Measurements from ENCODE around the gene TTLL5.

TTLL5 gene

GRCh38 chr14:75979071-75979571 lies 318.1 kb downstream of the TTLL5 start:
- peak; percentile 44; the same call in 2 of the 3 replicates for ATAC-seq
- no peak for TF ChIP-seq CSRNP3 (CRISPR knock-in tag; IDR thresholded peaks at IDR 0.05)
- no peak for TF ChIP-seq TOX (CRISPR knock-in tag; IDR thresholded peaks at IDR 0.05; ENCODE audit: borderline replicate concordance)
- no peak for TF ChIP-seq POU6F1 (CRISPR knock-in tag; IDR thresholded peaks at IDR 0.05; ENCODE audit: borderline replicate concordance, low read depth)
- TF ChIP-seq CSDC2 (CRISPR knock-in tag; IDR thresholded peaks at IDR 0.05) = no peak
- TF ChIP-seq ISL1 (CRISPR knock-in tag; IDR thresholded peaks at IDR 0.05) = no peak
- no peak for TF ChIP-seq ZFP3 (CRISPR knock-in tag; IDR thresholded peaks at IDR 0.05)
- no peak for TF ChIP-seq GLIS3 (CRISPR knock-in tag; IDR thresholded peaks at IDR 0.05)
- TF ChIP-seq CREB5 (CRISPR knock-in tag; IDR thresholded peaks at IDR 0.05; ENCODE audit: low read depth) = no peak
- no peak for TF ChIP-seq ESRRG (CRISPR knock-in tag; IDR thresholded peaks at IDR 0.05)

GRCh38 chr14:75979648-75980565 lies 318.9 kb downstream of the TTLL5 start:
- TF ChIP-seq CREB5 (CRISPR knock-in tag; IDR thresholded peaks at IDR 0.05; ENCODE audit: low read depth) = no peak
- TF ChIP-seq ZFP30 (CRISPR knock-in tag; IDR thresholded peaks at IDR 0.05) = no peak
- no peak for TF ChIP-seq ISL1 (CRISPR knock-in tag; IDR thresholded peaks at IDR 0.05)
- no peak for TF ChIP-seq CSRNP3 (CRISPR knock-in tag; IDR thresholded peaks at IDR 0.05)
- no peak for TF ChIP-seq ESRRG (CRISPR knock-in tag; IDR thresholded peaks at IDR 0.05)
- no peak for TF ChIP-seq RARB (CRISPR knock-in tag; IDR thresholded peaks at IDR 0.05)
- TF ChIP-seq ZC3H10 (CRISPR knock-in tag; IDR thresholded peaks at IDR 0.05) = no peak
- no peak for TF ChIP-seq ZFP3 (CRISPR knock-in tag; IDR thresholded peaks at IDR 0.05)
- TF ChIP-seq ZNF565 (CRISPR knock-in tag; conservative IDR thresholded peaks at IDR 0.05; ENCODE audit: low read depth) = no peak
- no peak for TF ChIP-seq TSHZ2 (CRISPR knock-in tag; IDR thresholded peaks at IDR 0.05)
- no peak for TF ChIP-seq TOX (CRISPR knock-in tag; IDR thresholded peaks at IDR 0.05; ENCODE audit: borderline replicate concordance)
- no peak for ATAC-seq

- ATAC-seq = no peak
- TF ChIP-seq SNAI2 (CRISPR knock-in tag; IDR thresholded peaks at IDR 0.05) (no peak), TOX (CRISPR knock-in tag; IDR thresholded peaks at IDR 0.05; ENCODE audit: borderline replicate concordance) (no peak), RARB (CRISPR knock-in tag; IDR thresholded peaks at IDR 0.05) (no peak), ZNF70 (CRISPR knock-in tag; IDR thresholded peaks at IDR 0.05) (no peak), ESRRG (CRISPR knock-in tag; IDR thresholded peaks at IDR 0.05) (no peak), CSDC2 (CRISPR knock-in tag; IDR thresholded peaks at IDR 0.05) (no peak), POU6F1 (CRISPR knock-in tag; IDR thresholded peaks at IDR 0.05; ENCODE audit: borderline replicate concordance, low read depth) (no peak), PATZ1 (CRISPR knock-in tag; IDR thresholded peaks at IDR 0.05; ENCODE audit: borderline replicate concordance) (no peak), ISL1 (CRISPR knock-in tag; IDR thresholded peaks at IDR 0.05) (no peak), ZC3H10 (CRISPR knock-in tag; IDR thresholded peaks at IDR 0.05) (no peak), ZNF8 (CRISPR knock-in tag; IDR thresholded peaks at IDR 0.05) (no peak), BACH2 (CRISPR knock-in tag; IDR thresholded peaks at IDR 0.05; ENCODE audit: borderline replicate concordance) (no peak), ZFP3 (CRISPR knock-in tag; IDR thresholded peaks at IDR 0.05) (no peak)
These were observed 319.8 kb downstream of the TTLL5 start for GRCh38 chr14:75980856-75981255.

Measured in SK-N-SH treated with all-trans-retinoic acid at 6 μM for 48 hours (cell line).